HG03469 (cell line): ENCODE data around the gene OSBPL3.

Experiments used
- ATAC-seq: cut with Tn5 transposase; IDR thresholded peaks from one replicate; pipeline ENCODE4 v1.9.1; 2021; ENCODE audit warnings: mild to moderate bottlenecking, moderate library complexity, moderate number of reproducible peaks; ENCODE audit not compliant: unreplicated experiment

The OSBPL3 gene

DNA sequence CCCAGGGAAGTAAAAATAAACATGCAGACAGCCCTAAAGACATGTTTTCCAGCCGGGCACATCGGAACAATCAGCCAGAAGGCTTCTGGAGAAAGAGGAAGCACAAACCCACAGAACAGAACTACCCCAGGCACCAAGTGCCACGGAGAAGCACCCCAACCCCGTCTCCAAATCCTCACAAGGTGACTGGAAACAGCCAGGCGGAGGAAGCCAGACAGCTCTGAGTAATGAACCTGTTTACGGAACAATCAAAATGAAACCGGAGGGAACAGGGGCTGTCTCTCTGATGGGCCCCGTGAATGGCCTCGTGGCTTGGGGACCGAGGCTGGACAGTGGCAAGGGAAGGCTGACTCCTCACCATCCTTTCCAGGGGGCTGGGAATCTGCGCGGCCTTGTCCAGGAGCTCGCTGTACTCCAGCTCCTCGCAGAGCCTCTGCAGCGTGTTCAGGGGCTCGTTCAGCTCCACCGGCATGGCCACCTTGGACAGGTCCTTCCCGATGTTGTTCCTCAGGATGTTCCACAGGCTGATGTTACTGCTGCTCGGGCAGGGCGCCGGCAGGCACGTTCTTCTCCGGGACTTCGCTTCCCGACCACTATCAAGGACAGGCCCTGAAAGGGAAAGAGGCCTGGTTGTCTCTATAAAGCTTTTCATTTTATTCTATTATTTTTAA is 145.7 kb downstream of the OSBPL3 start:
- no peak for ATAC-seq

GRCh38 chr7:24833549-24833948 is 146.4 kb downstream of the OSBPL3 start:
- no peak for ATAC-seq

DNA sequence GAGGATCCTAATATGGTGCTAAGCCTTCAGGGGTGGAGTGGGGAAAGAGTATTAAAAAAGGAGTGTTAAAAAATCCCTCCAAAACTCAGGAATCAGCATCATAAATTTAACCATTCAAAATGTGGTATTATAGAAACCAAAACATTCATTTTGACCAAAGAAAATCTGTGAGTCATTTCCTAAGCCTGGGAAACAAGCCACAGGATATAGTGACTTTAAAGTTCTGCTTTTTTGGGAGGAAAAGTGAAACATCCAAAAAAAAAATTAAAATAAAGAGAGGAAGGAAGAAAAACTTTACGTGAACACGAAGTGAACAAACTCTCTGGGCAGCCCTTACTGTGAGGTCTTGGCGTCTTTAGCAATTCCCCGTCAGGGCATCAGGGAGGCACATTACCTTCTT is 148.7 kb downstream of the OSBPL3 start:
- no peak for ATAC-seq

DNA sequence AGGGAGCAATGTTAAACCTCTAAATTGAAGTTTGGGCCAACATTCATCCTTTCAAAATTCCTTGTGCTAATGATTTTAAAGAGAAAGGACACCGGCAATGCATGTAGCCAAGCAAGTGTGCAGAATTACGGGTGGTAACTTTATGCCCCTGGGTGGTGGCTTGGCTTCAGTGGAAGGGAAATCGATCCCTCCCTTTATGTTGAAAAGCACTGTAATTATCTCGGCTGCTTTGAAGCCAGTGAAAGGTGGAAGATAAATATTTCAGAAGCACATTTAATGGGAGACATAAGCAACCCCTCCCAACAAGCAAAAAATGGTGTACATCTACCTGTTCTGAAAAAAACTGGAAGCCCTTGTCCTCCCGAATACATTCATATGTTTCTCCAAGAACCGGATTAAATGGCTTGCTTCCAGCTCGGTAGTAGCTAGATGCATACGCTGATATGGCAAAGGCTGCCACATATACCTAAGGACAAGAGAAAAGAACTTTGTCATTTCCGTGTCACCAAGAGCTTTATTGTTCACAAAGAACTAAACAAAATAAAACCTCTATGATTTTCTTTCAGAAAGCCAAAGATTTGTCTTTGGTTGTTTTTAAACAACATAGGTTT is 149.4 kb downstream of the OSBPL3 start:
- ATAC-seq = no peak

DNA sequence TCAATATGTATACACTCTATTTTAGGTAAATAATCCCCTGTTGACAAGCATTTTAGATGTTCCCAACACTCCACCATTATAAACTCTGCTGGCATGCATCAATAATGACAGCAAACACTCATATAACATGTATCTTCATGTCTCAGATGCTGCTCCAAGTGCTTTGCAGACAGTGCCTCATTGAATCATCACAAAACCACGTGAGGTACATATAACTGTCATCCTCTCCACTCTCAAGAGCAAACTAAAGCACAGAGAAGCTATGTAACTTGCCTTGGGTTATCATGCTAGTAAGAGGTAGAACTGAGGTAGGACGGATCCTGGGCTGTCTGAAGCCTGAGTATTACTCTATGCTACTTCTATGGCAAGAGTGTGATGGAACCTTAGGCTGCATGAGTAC is 150.2 kb downstream of the OSBPL3 start:
- ATAC-seq = no peak

DNA sequence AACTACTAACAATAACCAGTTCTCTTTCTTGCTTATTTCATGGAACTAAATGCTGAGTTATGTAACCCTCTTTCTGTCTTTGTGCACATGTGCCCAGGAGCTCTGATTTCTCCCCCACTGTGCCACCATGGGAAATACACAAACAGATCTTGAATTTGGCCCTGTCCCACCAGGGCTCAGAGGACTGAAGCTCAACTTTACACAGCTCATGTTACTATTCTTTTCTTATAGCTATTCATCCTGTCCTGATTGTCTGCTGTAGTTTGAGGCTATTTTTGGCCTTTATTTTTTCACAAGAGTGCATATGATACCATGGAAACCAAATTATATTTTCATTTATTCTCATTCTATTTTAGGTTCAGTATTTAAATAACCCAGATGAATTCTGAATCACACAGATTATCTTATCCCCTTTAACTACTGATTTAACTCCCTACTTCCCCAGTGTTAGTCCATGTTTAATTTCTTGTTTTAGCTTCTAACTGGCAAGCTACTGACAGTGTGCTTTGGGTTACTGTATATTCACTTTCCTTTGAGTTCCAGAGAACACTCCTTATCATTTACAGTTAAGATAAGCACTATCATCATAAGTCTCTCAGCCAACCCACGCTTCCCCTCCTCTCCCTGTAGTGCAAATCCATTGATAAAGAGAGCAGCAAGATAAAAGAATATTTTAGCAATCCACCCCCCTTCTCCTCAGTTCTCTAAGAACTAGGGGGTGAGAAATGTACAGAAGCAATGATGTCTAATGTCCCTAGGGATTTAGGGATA is 150.9 kb downstream of the OSBPL3 start:
- no peak for ATAC-seq

DNA sequence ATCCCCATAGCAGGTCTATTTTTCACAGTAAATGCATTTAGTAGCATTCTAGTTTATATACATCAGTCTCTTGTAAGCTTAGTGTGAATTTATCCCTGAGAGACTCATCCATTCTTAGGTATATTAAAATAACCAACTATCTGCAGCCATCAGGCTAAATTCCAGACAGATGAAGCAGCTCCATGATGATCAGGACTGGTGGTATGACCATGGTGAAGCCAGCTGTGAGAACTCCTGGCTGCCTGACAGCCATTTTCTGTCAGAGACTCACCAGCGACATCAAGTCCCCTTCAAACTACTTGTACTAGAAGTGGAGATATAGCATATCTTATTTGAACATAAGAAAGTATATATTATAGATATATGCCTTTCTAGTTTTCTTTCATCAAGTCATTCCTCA is 152.4 kb downstream of the OSBPL3 start:
- ATAC-seq = no peak

- ATAC-seq = no peak
Measured at GRCh38 chr7:24827027-24827426, 153.0 kb downstream of the OSBPL3 start.

DNA sequence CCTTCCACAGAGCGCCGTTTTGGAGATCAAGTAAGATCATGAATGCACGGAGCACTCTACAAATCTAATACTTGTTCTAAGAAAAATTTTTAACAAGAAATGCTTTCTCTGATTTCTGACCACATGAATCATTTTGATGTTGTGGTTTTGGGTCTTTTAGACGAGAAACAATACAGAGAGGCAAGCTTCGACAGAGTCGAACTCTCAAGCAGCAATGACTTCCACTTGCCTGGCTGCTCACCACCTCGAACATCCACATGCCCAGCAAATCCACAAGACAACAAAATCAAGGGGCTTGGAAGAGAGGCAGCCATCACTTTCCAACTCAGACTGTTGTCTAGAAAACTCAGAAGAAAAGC is 153.3 kb downstream of the OSBPL3 start:
- ATAC-seq = no peak

GRCh38 chr7:24825931-24826661 is 153.9 kb downstream of the OSBPL3 start:
- ATAC-seq = no peak

DNA sequence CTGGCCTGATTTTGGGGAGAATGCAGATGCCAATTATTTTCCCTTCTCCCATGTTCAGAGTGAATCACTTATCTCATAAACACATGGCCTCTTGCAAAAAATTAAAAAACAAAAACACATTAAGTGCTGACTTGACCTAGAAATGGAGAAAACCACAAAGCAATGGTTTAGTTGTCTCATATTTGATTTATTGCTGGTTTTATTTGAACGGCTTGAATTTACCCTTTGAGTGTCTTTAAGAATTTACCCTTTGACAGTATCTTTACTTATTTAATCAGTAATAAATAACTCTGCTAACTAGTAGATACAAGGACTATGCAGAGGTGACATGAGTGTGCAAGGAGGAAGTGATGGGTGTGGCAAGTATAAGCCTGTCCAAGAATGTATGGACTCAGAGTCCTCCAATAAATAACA is 154.6 kb downstream of the OSBPL3 start:
- no peak for ATAC-seq

- no peak for ATAC-seq
Measured at GRCh38 chr7:24824896-24825295, 155.1 kb downstream of the OSBPL3 start.

- no peak for ATAC-seq
Measured at GRCh38 chr7:24824400-24824799, 155.6 kb downstream of the OSBPL3 start.

DNA sequence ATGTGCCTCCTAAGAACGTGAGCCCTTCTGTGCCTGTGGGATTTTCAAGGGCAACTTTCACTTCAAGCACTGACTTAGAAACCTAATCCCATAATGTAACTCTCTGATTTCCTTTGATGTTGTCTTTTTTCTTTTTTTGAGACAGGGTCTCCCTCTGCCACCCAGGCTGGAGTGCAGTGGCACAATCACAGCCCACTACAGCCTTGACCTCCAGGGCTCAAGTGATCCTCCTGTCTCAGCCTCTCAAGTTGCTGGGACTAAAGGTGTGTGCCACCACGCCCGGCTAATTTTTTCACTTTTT is 158.3 kb downstream of the OSBPL3 start:
- ATAC-seq = no peak

DNA sequence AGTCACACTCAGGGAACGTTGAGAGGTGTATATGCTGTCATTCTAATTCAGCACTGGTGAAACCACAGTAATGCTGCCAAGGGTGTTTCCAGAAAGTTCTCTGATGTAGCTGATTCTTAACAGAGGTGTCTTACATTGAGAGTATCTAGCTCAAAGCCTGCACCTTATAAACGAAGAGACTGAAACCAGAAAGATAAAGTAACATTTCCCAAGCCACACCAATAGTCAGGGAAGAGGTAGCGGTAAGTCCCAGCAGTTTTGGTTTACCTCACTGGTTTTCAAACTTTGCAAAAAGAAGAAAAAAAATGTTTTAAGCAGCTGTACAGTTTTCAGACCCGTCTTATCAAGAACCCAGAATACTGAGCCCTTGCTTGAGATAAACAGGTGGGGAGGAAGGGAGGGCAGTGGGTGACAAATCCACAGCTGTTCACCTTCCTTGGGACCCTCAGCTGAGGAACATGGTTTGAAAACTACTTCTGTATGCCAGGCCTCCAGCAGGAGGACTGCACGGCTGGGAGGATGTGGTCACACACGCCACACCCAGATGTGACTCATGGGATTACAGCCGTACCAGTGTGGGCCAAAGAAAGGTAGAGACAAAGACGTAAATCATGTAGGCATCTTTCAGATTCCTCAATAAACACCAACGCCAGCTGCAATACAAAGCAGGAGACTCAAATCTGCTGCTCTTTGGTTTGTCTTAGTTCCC is 158.8 kb downstream of the OSBPL3 start:
- peak; percentile 57 for ATAC-seq

DNA sequence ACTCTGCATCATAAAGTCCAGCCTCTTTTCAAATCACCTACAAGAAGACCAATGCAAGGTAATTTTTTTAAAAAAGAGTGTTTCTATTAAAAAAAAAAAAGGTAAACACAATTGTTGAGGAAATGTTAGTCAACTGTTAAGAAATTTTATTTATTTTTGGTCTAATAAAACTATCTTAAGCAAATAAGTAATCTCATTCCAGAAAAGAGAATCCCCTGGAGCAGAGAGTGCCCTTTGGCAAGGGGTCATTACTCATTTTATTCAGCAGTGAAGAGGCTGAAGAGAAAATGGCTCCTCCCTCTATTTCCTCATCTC is 159.3 kb downstream of the OSBPL3 start:
- no peak for ATAC-seq

- ATAC-seq = peak; percentile 45
Measured at GRCh38 chr7:24819916-24820689, 159.9 kb downstream of the OSBPL3 start.

DNA sequence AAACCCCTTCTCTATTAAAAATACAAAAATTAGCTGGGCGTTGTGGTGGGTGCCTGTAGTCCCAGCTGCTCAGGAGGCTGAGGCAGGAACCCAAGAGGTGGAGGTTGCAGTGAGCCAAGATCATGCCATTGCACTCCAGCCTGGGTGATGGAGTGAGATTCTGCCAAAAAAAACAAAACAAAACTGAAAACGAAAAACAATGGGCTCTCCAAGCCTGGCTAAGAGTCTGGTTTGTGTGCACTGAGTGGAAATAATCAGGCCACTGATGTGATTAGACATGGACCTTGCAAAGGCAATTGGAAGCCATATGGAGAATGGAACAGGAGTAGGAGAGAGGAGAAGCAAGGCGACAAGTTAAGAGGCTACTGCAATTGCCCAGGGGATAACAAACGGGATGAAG is 162.6 kb downstream of the OSBPL3 start:
- no peak for ATAC-seq

GRCh38 chr7:24816868-24817267 is 163.1 kb downstream of the OSBPL3 start:
- no peak for ATAC-seq

GRCh38 chr7:24812305-24812945 is 167.6 kb downstream of the OSBPL3 start:
- ATAC-seq = no peak
